ENCODE data around the gene GNPAT.

GNPAT gene

DNA sequence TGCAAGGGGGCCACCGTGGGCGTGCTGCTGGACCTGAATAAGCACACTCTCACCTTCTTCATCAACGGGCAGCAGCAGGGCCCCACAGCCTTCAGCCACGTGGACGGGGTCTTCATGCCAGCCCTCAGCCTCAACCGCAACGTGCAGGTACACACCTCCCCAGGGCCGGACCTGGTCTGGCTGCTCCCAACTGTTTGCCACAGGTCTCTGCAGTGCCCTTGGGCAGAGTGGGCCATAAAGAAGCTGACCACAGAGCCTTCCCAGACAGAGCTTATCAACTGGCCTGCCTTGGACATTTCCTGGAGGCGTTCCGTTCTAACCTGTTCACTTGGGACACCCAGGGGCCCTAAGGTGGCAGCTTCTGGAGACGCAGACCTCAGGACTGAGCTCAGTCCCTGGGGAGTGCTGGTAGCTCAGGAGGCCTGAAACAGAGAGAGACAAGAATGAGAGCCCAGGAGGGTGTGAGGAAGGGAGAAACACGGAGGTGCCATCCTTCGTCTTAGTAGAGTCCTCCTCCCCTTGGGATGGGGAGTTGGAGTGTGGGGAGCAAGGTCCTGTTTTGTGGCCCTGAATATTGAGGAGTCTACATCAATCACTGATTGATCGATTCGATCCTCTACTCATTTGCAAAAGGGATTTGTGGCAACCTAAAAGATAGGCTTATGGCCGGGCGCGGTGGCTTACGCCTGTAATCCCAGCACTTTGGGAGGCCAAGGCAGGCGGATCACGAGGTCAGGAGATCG lies 27.0 kb upstream of the GNPAT start:
- no peak for DNase-seq

DNA sequence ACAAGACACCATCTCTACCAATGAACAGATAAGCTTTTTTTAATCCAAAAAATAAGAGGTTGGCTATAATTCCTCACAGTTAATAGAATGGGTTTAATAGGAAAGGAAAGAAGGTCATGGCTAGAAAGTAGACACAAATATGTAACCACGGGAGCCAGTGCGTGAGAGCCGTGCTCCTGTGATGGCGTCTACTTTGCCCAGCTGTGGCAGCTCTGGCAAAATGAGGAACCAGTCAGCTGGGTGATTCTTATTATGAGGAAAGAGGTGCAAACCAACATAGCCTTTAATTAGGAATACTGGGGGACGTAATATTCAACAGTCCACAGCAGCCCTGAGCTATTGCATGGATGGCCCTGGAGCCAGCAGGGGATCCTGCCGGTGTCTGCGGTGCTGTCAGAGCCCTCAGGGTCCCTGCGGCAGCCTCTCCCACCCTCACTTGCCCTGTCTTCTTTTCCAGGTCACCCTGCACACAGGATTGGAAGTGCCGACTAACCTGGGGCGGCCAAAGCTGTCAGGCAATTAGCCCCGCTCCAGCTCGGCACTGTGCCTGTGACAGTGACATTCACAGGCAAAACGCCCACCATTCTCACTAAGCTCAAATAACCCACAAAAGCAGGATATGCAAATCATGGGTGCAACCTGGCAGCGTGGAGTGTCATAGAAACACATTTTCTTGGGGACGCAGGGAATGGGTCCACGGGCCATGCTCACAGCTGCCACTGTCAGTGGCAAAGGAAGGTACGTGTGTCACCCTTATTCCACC lies 25.9 kb upstream of the GNPAT start:
- DNase-seq = no peak

DNA sequence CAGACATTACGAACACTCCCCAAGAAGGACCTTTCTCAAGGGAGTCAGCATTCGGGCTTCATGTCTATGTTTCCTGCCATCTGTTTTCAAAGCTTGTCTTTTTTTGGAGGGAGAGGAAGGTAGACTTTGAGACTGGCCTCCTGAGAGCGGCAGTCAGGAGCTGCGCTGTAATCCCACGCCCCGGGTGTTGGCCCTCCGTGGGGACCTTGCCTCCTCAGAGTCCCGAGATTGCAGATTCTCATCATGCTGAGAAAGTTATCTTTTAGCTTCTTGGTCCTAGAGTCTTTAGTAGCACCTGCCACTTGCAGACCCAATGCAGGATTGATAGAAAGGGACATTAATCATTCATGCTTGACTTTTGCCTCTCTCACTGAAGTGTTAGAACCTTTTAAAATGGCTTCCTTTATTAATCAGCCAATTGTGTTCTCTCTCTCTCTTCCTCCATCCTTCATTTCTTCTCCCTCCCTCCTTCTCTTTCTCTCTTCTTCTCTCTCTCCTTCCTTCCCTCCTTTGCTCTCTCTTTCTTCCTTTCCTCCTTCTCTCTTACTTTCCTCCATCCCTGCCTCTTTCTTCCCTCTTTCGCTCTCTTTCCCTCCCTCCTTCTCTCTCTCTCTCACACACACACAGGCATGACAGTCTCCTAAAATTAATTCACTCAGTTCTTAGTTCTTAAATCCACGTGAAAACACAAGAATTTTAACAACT lies 25.2 kb upstream of the GNPAT start:
- DNase-seq = no peak

DNA sequence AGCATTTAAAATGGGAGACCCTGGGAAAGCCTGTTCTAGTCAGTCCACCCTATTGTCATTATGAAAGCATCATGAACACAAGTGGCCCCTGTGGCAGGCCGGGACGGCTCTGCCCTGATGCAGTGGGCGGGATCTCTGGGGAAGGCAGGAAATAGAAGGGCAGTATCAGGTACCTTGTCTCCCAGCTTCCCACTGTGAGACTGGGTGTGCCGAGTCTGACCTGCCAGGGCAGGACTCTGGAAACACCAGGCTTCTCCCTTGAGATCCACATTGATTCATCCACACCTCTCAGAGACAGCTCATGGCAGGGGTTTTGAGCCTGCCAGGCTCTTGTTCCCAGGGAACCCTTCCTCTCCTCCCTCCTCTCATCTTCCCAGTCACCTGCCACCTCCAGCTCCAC lies 24.5 kb upstream of the GNPAT start:
- DNase-seq = no peak

DNA sequence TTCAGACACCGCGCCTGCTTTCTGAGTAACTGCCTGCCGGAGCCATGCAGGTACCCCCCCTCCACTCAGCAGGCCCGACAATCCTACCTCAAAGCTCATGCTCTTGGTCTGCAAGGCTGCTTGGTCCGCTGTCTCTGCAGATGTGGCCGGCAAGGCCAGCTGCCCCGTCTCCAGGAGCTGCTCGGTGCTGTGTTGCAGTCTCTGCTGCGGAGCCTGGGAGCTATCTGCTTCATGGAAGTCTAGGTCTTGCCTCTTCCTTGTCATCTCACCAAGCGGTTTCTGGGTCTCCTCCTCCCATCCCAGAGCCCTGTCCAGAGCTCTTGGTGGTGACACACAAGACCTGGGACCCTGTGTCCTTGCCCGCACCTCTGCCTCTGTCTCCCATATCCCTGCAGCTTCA lies 24.0 kb upstream of the GNPAT start:
- no peak for DNase-seq

DNA sequence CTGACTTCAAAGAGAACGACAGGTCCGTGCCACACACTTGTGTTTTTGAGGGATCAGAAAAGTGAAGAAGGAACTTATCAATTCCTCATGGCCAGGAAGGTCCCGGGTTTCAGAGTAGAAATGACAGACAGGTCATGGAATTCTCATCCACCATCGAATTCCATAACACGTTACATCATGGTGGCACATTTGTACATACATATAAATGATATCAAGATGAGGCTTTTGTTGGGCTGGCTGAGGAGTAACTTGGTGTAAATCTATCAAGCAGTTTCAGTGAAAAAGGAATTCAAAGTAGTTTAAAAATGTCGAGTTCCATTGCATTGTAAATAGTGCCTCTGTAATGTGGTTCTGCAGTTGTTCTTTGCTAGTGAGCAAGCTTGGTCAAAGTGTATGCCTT lies 22.9 kb upstream of the GNPAT start:
- no peak for DNase-seq

DNA sequence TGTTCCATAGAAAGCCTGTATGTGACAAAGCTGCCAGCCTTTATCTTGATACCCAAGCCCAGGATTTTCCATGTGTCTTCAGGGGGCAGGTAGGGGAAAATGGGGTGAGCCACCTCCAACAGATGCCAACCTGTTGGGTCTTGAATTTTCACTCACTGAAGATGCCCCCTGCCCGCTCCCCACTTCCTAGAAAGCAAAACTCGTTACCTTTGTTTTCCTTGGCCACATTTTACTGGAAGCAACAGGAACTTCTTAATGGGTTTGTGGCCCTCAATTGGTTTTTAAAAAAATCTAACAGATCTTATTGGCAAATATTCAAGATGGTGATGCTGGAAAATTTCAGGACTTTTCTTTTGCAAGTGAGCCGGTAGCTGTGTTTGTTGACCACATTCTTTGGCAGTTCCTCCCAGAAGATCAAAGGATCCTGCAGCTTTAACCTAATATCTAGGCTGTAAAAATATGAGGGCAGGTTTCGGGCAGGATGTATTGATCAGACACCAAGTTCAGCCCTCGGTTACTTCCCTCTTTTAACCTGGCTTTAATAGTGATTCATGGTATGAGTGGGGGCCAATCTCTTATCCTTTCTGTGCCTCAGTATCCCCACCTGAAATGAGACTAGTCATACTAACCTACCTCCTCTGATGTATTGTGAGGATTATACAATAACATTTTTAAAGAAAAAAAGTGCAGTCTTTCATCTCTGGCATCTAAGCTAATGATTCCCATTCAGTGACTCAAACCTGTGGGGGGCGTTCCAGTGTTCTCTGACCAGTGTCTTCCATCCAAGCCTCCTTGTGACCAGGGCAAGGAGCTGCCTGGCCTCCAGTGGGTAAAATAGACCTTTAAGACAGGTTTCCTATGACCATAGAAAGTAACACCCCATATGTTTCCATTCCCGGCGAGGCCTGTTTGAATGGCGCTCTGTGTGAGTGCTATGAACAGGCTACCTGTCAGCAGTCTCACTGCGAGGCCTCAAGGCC lies 21.3 kb upstream of the GNPAT start:
- DNase-seq = no peak

DNA sequence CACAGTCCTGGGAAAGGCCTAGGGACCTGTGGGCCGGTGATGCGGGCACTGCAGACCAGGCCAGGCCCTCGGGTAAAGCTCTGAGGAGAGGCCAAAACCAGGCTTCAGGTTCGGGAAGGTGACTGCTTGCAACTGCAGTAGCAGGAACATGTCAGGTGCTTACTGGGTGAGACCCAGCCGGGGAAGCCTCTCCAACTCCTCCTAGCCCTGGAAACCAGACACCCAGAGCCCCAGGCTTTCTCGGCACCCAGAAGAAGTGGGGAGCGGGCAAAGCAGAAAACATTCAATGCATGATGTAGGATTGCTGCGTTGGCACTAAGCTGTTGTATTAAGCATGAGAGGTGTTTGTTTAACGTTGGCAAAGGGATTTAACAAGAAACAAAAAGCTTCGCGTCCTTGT lies 20.2 kb upstream of the GNPAT start:
- no peak for DNase-seq

DNA sequence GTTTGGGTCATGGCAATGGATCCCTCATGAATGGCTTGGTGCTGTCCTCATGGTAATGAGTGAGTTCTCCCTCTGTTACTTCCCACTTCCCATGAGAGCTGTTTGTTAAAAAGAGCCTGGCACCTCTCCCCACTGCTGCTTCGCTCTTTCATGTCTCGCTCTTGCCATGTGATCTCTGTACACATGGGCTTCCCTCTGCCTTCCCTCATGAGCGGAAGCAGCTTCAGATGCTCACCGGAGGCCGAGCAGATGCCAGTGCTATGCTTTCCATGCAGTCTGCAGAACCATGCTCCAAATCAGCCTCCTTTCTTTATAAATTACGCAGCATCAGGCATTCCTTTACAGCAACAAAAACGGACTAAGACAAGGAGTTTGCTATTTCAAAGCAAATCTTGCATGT lies 14.9 kb upstream of the GNPAT start:
- DNase-seq = no peak

DNA sequence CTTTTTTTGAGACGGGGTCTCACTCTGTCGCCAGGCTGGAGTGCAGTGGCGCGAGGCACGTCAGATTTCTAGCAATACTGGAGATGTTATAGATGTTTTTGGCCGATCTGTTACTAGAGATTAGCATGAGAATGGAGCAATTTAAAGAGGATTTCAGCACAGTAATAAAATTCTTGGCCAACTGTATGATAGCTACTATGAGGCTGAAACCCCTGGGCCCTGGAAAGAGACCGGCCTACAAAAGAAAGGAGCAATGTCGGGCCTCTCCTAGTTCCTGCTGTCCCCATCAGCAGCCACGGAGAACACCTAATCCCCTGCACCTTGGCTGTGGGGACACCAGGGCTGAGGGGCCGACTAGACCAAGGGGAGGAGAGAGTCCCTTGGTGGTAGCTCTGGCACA lies 9.5 kb upstream of the GNPAT start:
- DNase-seq = no peak

DNA sequence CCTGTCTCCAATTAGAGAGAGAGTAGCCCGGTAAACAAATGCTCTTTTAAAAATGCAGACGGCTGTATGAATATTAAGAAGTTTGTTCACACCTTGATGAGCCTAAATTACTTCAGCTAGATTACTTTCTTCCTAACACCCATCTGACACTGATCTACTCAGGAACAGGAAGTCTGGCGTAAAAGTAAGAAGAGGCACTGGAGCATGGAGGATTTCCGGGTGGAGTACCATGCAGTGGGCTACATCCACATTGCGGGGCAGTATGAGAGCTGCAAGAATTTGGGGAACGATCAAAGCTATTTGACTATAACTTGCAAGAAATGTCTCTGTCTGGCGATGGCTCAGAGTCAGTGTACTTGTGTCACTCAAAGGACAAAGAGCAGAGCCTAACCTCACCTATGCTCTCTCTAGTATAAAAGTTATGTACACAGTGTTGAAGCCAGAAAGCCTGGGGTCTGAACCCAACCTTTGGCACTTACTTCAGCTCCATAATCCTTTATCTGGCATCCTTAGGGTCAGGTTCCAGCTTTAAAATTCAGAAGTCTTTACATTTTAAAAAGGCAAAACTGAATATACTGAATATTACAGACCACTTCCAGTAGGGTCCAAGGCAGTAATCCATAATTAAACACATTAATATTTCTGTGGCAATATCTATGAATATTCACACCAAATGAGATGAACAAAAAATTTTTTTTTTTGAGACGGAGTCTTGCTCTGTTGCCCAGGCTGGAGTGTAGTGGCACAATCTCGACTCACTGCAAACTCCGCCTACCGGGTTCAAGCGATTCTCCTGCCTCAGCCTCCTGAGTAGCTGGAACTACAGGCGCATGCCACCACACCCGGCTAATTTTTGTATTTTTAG lies 7.9 kb upstream of the GNPAT start:
- DNase-seq = no peak

DNA sequence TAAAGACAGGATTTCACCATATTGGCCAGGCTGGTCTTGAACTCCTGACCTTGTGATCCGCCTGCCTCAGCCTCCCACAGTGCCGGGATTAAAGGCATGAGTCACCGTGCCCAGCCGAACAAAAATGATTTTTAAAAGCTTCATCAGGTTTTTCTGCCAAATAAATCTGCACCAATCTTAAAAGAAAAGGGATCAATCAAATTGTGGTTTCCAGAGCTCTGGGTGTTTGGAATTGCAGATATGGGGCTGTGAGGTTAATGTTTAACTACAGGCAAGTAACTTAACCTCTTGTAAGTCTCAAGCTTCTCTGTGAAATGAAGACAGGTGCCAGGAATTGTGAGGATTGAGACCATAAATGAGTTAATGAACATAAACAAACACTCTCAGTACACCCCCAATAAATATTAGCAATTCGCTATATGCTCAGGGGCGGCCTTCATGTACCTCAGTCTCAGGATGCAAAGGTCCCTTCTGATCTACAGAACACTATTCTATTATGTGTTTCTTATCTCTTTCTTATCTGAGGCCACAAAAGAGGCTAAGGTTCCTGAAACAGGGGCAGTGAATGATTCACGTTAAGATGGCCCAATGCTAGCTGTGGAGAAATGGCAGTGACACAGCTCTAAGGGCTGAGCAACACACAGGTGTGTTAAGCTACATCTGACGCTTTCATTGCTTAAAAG lies 7.1 kb upstream of the GNPAT start:
- no peak for DNase-seq

DNA sequence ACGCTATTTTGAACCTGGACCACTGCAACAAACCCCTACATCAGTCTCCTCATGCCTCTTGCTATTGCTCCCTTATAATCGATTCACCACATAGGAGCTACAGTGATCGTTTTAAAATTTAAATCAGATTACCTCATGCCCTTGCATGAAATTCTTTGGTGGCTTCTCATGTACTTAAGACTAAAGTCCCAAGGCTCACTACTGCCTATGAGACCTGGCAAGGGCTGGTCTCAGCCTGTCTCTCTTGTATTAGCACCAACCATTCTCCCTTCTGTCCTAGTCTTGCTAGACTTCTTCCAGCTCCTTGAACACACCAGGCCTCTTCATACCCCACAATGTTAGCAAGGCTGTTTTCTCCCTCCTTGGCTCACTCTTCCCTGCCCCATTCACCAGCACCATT lies 6.5 kb upstream of the GNPAT start:
- no peak for DNase-seq

DNA sequence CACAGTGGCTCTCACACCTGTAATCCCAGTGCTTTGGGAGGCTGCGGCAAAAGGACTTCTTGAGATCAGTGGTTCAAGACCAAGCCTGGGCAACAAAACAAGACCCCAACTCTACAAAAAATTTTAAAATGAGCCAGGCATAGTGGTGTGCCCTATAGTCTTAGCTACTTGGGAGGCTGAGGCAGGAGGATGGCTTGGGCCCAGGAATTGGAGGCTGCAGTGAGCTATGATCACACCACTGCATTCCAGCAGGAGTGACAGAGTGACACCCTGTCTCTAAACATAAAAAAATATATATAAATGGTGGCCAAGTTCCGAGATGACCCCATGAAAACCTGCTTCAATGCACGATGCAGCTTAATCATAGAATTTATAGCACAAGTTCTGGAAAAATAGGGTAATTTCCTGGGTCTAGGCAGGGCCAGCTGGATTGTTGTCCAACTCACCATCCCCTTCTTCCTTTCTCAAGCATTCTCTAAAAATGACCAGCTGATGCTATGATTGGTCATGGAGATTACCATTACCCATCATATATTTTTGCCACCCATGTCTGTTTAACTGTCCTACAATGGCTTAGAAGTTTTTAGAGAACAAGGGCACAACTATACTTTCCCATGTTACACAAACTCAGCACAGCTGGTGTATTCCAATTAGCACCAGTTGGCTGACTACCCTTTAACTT lies 5.3 kb upstream of the GNPAT start:
- no peak for DNase-seq

DNA sequence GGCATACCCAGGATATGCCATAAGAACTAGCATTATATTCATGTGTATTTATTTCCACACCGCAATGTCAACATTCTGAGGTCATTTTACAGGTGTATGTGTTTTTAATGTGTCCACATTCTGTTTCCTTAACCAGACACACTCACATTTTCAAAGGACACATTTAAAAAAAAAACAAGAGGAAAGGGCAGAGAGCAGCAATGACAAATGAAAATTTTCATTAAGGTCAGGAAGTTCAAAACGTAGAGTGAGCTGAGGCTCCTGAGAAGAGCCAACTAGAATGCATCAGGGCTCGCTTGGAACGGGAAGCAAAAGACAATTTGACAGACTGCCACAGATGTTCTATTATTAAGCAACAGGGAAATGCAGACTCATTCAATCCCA lies 4.8 kb upstream of the GNPAT start:
- DNase-seq = no peak

DNA sequence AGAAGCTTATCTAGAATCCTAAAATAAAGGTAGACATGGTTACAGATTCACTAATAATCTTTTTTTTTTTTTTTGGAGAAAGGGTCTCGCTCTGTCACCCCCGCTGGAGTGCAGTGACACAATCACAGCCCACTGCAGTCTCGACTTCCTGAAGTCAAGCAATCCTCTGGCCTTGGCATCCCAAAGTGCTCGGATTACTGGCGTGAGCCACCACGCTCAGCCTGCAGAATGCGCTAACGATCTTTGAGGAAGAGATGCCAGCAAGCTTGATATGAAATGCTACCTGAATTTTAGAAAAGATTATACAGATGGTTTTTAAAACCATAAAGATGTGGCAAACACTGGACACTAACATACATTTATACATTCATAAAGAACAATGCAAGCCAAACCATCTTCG lies 4.1 kb upstream of the GNPAT start:
- DNase-seq = no peak

DNA sequence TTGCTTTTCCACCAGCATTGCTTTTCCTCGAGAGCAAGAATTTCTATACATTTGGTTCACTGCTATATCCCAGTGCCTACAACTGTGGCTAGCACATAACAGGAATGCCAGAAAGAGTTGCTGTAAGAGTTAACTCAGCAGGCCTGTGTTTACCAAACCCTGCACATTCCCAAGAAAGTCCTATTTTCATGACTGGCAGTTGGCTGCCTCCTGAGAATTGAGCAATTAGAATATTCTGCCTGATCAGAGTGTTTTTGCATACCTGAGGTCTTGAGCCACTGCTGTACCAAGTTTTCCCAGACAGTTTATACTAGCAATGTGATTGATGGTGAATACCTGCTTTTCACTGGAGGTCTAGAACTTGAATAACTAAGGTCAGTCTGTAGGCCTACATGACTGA lies 2.7 kb upstream of the GNPAT start:
- DNase-seq = no peak

DNA sequence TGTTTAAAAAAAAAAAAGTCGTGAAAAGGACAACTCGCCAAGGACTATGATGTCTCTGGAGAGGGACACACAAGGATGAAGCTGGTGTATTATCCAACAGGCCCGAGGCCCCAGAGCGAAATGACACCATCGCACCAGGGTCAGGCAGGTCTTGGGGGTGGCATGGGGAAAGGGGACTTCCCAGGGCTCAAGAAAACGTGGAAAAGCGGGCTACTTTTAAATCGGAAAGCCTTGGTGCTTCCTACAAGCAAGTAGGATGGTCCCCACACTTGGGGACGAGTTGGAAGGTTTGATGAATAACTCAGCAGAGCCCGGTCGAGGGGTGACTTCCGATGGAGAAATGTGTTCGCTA lies 505 bp upstream of the GNPAT start:
- DNase-seq = no peak

DNA sequence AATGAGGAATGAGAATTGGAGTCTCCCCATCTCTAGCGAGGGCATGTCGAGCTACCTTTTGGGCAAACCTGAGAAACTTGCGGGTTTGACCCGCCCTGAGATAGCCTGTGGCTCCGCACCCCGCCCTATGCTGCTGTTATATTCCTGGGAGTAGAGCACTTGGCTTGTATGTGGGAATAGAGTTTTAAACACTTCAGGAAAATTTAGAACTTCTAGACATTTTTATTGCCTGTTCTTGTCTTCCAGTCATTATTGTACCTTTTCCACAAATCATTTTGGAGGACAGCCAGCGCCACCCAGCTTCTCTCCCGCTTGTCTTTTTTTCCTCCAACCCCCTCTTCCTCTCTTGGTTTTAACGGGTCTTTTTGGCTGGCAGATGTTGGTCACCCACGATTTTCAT lies 738 bp downstream of the GNPAT start:
- peak; percentile 52 for DNase-seq

DNA sequence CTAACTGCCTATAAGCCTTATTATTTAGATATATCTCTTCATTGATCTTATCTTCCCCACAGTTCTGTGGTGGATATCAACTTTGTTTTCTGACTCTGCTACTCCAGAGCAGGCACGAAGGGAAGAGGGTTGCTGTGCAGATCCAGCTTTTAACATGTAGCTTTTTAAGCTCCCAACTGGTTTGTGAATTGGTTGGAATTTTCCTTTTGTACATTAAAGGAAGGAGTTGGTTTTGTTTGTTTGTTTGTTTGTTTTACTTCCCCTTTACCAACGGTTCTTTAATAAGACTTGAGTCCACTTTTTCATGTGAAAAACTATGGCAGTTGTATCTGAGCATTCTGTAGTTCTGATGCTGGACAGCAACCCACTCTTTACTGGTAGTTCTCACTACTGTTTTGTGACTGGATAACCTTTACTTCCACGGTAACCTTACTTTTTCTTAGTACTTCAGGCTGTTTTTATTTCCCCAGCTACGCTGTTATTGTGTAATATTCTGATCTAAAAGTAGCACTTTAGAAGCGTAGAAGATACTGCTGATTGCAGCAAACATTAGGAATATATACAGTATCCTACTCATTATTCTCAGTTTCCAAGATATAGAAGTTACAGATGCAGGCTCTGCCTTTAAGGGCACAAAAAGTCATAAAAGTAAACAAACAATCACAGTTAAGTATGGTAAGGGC lies 1.6 kb downstream of the GNPAT start:
- DNase-seq = no peak

Measured in islet precursor cell (in vitro differentiated cells).